Activated naive CD8-positive, alpha-beta T cell treated with anti-CD3 and anti-CD28 coated beads, Interleukin-2, amount 10 ng/mL, durations not matched to agents 7 days and 5 days (primary cell): ENCODE data around the gene TXNIP. TPM values are rescaled to one million over a fixed set of nuclear protein-coding genes. Genes with fewer than 3 reads are reported as not detected.
A peak's percentile ranks its signal among the peaks of the same experiment; 100 is the strongest.

ENCODE experiments used
- ATAC-seq: fragments of 150-1000 bp; cut with Tn5 transposase; one replicate; pipeline ENCODE4 v1.10.0; 2021; ENCODE audit warnings: low read depth, moderate library complexity
- POLR2A ChIA-PET: fragments of 350-600 bp; sonication (Branson Sonifier 250); formaldehyde crosslinking; loops from one replicate; lab custom pipeline; 2021; ENCODE audit warnings: antibody characterized with exemption; lab: Charles Lee
- DNase-seq: peaks from one replicate; pipeline ENCODE4 v3.0.0; 2021
- H3K27ac Mint-ChIP-seq: one replicate; pipeline ENCODE4 v1.8.0; 2022; ENCODE audit warnings: mild to moderate bottlenecking, mixed read lengths
- H3K27me3 Mint-ChIP-seq: one replicate; pipeline ENCODE4 v1.8.0; 2022; ENCODE audit warnings: mild to moderate bottlenecking, moderate library complexity, mixed read lengths
- H3K36me3 Mint-ChIP-seq: one replicate; pipeline ENCODE4 v1.8.0; 2021; ENCODE audit warnings: mild to moderate bottlenecking, mixed read lengths
- H3K4me1 Mint-ChIP-seq: one replicate; pipeline ENCODE4 v1.8.0; 2021; ENCODE audit warnings: mixed read lengths
- H3K4me3 Mint-ChIP-seq: one replicate; pipeline ENCODE4 v1.8.0; 2022; ENCODE audit warnings: mild to moderate bottlenecking, moderate library complexity, mixed read lengths
- H3K9me3 Mint-ChIP-seq: one replicate; pipeline ENCODE4 v1.8.0; 2021; ENCODE audit warnings: mixed read lengths
- total RNA-seq, 2 experiments: library from RNA; stranded (reverse); gene quantifications; one replicate each; pipeline ENCODE4 v1.2.3, GENCODE V29; 2021

The TXNIP gene
- total RNA-seq, 2 experiments from 2014 or later, result 678 to 725 TPM

GRCh38 chr1:145978854-145979745 lies 17.3 kb downstream of the TXNIP start:
- H3K27ac Mint-ChIP-seq, result no peak overlapping the region

GRCh38 chr1:145978471-145978853 lies 17.9 kb downstream of the TXNIP start:
- Mint-ChIP-seq H3K9me3 (no peaks in the 10 kb centered on the region), H3K27ac (no peak overlapping the region), H3K27me3 (no peaks in the 10 kb centered on the region), H3K4me3 (no peak overlapping the region), H3K4me1 (peaks cover 25% of the 10 kb centered on the region), H3K36me3 (no peaks in the 10 kb centered on the region)
- no peak for DNase-seq
- no peak for ATAC-seq
- POLR2A ChIA-PET, result interaction anchor here (0.6 to 11.2 kb wide), 14 partner anchors 10 to 133 kb away, joined by 3 to 407 read pairs (median 6); partner anchors contain the start of genes ANKRD34A, LIX1L, NUDT17 and PEX11B

More at GRCh38 chr1:145978854-145979745, 17.3 kb downstream of the TXNIP start:
- POLR2A ChIA-PET, result interaction anchor here (0.7 to 11.2 kb wide), 18 partner anchors 9 to 135 kb away, joined by 3 to 407 read pairs (median 4); partner anchors contain the start of genes ANKRD34A, LIX1L, NUDT17 and PEX11B
- H3K9me3 Mint-ChIP-seq, result no peaks in the 10 kb centered on the region
- H3K4me3 Mint-ChIP-seq, result no peak overlapping the region
- peak; percentile 72 for DNase-seq
- H3K4me1 Mint-ChIP-seq, result peaks cover 27% of the 10 kb centered on the region
- no peaks in the 10 kb centered on the region for H3K27me3 Mint-ChIP-seq
- peak; percentile 89 for ATAC-seq
- no peaks in the 10 kb centered on the region for H3K36me3 Mint-ChIP-seq

- no peak overlapping the region for H3K27ac Mint-ChIP-seq
- no peaks in the 10 kb centered on the region for H3K27me3 Mint-ChIP-seq
- no peaks in the 10 kb centered on the region for H3K36me3 Mint-ChIP-seq
- ATAC-seq (peak; percentile 11), DNase-seq (peak; percentile 53)
- no peaks in the 10 kb centered on the region for H3K9me3 Mint-ChIP-seq
- POLR2A ChIA-PET, result interaction anchor here (0.6 to 11.2 kb wide), 14 partner anchors 10 to 119 kb away, joined by 3 to 407 read pairs (median 4); partner anchors contain the start of genes ANKRD34A, PEX11B, PIAS3 and POLR3GL
- H3K4me3 Mint-ChIP-seq, result no peak overlapping the region
- peaks cover 19% of the 10 kb centered on the region for H3K4me1 Mint-ChIP-seq
Measured at GRCh38 chr1:145977486-145978470, 18.6 kb downstream of the TXNIP start.

- ATAC-seq, result no peak
- no peak overlapping the region for H3K4me3 Mint-ChIP-seq
- H3K4me1 Mint-ChIP-seq, result peaks cover 15% of the 10 kb centered on the region
- no peak for DNase-seq
- H3K27ac Mint-ChIP-seq, result no peak overlapping the region
- POLR2A ChIA-PET, result interaction anchor here (0.9 to 11.2 kb wide), 9 partner anchors 13 to 118 kb away, joined by 3 to 407 read pairs (median 5); partner anchors contain the start of genes ANKRD34A, PEX11B, PIAS3 and POLR3GL
- no peaks in the 10 kb centered on the region for H3K36me3 Mint-ChIP-seq
- H3K9me3 Mint-ChIP-seq, result no peaks in the 10 kb centered on the region
- no peaks in the 10 kb centered on the region for H3K27me3 Mint-ChIP-seq
Measured at GRCh38 chr1:145977016-145977415, 19.4 kb downstream of the TXNIP start.

GRCh38 chr1:145975216-145975615 lies 21.2 kb downstream of the TXNIP start:
- peaks cover 3% of the 10 kb centered on the region for H3K36me3 Mint-ChIP-seq
- H3K9me3 Mint-ChIP-seq, result no peaks in the 10 kb centered on the region
- no peak for ATAC-seq
- peaks cover 9% of the 10 kb centered on the region for H3K4me1 Mint-ChIP-seq
- POLR2A ChIA-PET, result interaction anchor here (1.1 kb wide), 1 partner anchor 11 kb away, joined by 4 read pairs; the partner anchor contains the start of genes ANKRD34A and POLR3GL
- no peak overlapping the region for H3K4me3 Mint-ChIP-seq
- no peaks in the 10 kb centered on the region for H3K27me3 Mint-ChIP-seq
- H3K27ac Mint-ChIP-seq, result peak overlapping the region; percentile 32
- DNase-seq, result no peak

- no peak overlapping the region for H3K27ac Mint-ChIP-seq
- no peak for ATAC-seq
- POLR2A ChIA-PET, result no interaction called here
Measured at GRCh38 chr1:145974721-145975120, 21.7 kb downstream of the TXNIP start.

GRCh38 chr1:145972580-145972979 lies 23.8 kb downstream of the TXNIP start:
- Mint-ChIP-seq H3K4me3 (no peak overlapping the region), H3K36me3 (peaks cover 9% of the 10 kb centered on the region), H3K27me3 (no peaks in the 10 kb centered on the region), H3K9me3 (peaks cover 3% of the 10 kb centered on the region), H3K4me1 (peaks cover 11% of the 10 kb centered on the region), H3K27ac (no peak overlapping the region)
- POLR2A ChIA-PET, result interaction anchor here (1.0 to 2.0 kb wide), 2 partner anchors 8 to 114 kb away, joined by 3 to 6 read pairs; partner anchors contain the start of genes ANKRD34A, PIAS3 and POLR3GL
- ATAC-seq (no peak), DNase-seq (no peak)

More at GRCh38 chr1:145974721-145975120, 21.7 kb downstream of the TXNIP start:
- no peak overlapping the region for H3K4me3 Mint-ChIP-seq
- DNase-seq, result no peak
- H3K9me3 Mint-ChIP-seq, result no peaks in the 10 kb centered on the region
- H3K36me3 Mint-ChIP-seq, result peaks cover 3% of the 10 kb centered on the region
- H3K4me1 Mint-ChIP-seq, result peaks cover 9% of the 10 kb centered on the region
- no peaks in the 10 kb centered on the region for H3K27me3 Mint-ChIP-seq

GRCh38 chr1:145967288-145967687 lies 29.1 kb downstream of the TXNIP start:
- DNase-seq (no peak), ATAC-seq (no peak)
- POLR2A ChIA-PET, result interaction anchor here (1.0 to 4.0 kb wide), 4 partner anchors 10 to 48 kb away, joined by 3 to 12 read pairs (median 4); partner anchors contain the start of genes LIX1L, PEX11B and RBM8A
- H3K4me1 Mint-ChIP-seq, result peaks cover 19% of the 10 kb centered on the region
- H3K27ac Mint-ChIP-seq, result no peak overlapping the region
- H3K36me3 Mint-ChIP-seq, result peaks cover 18% of the 10 kb centered on the region
- peaks cover 4% of the 10 kb centered on the region for H3K9me3 Mint-ChIP-seq
- H3K4me3 Mint-ChIP-seq, result no peak overlapping the region
- no peaks in the 10 kb centered on the region for H3K27me3 Mint-ChIP-seq

- peaks cover 4% of the 10 kb centered on the region for H3K9me3 Mint-ChIP-seq
- no peaks in the 10 kb centered on the region for H3K27me3 Mint-ChIP-seq
- DNase-seq, result no peak
- peaks cover 15% of the 10 kb centered on the region for H3K36me3 Mint-ChIP-seq
- peak overlapping the region; percentile 94 for H3K27ac Mint-ChIP-seq
- POLR2A ChIA-PET, result interaction anchor here (1.0 to 6.8 kb wide), 18 partner anchors 8 to 106 kb away, joined by 3 to 76 read pairs (median 7); partner anchors contain the start of genes PEX11B, PIAS3, RBM8A and TXNIP
- H3K4me3 Mint-ChIP-seq, result peak overlapping the region; percentile 94
- ATAC-seq, result no peak
- H3K4me1 Mint-ChIP-seq, result peaks cover 30% of the 10 kb centered on the region
Measured at GRCh38 chr1:145965119-145965744, 31.1 kb downstream of the TXNIP start.

GRCh38 chr1:145964328-145965118 lies 31.9 kb downstream of the TXNIP start, which contains the start of the genes ANKRD34A and POLR3GL:
Gene ANKRD34A (minus strand): TSS chr1:145964575. CDS start chr1:145961759, 2,816 bp downstream.
Gene POLR3GL (plus strand): TSS chr1:145964690. CDS start chr1:145974866, 10,176 bp downstream.
- ATAC-seq, result peak; percentile 89
- peak within 1 kb of the TSS; percentile 94 for H3K27ac Mint-ChIP-seq
- H3K9me3 Mint-ChIP-seq, result peaks cover 4% of the 10 kb centered on the region
- H3K36me3 Mint-ChIP-seq, result peaks cover 15% of the 10 kb centered on the region
- peak; percentile 85 for DNase-seq
- H3K27me3 Mint-ChIP-seq, result no peaks in the 10 kb centered on the region
- peak within 1 kb of the TSS; percentile 94 for H3K4me3 Mint-ChIP-seq
- H3K4me1 Mint-ChIP-seq, result peaks cover 36% of the 10 kb centered on the region
- POLR2A ChIA-PET, result interaction anchor here (0.5 to 6.8 kb wide), 21 partner anchors 9 to 141 kb away, joined by 3 to 76 read pairs (median 6); partner anchors contain the start of genes NUDT17, PEX11B, PIAS3 and POLR3C
